K562 (cell line): ENCODE measurements around the gene CAPN10. TPM values are rescaled to one million over a fixed set of nuclear protein-coding genes. Genes with fewer than 3 reads are reported as not detected.
A peak's percentile ranks its signal among the peaks of the same experiment; 100 is the strongest.

ENCODE experiments used
- CHD1 ChIP-seq: fragments of 200-600 bp; sonication (generic); IDR thresholded peaks from one replicate; pipeline ENCODE4 v1.6.1; 2012; ENCODE audit warnings: mild to moderate bottlenecking, moderate library complexity, low read length, inconsistent platforms
- MAZ ChIP-seq, 2 experiments: fragments of 450-650 bp in 1 of 2; sonication (generic) in 1 of 2; formaldehyde crosslinking; IDR thresholded peaks in 1 of 2; conservative IDR thresholded peaks in 1 of 2; 2 replicates each; pipeline versions ENCODE4 v1.4.0 to v1.5.0; 2020; ENCODE audit warnings: mild to moderate bottlenecking in 1 of 2, missing genetic modification reagents in 1 of 2
- SP1 ChIP-seq: sonication (generic); formaldehyde crosslinking; IDR thresholded peaks from 2 replicates; pipeline ENCODE4 v1.8.1; 2022; ENCODE audit warnings: mild to moderate bottlenecking, missing genetic modification reagents
- polyA plus RNA-seq, 8 experiments: library from polyadenylated mRNA; depleted of rRNA in 4 of 8; stranded (reverse) in 5 of 8; unstranded in 3 of 8; fragments of >200 nt; fragmentation: Nextera tagmentation in 2 of 8; fragmentation: Illumina TruSeq in 1 of 8; extraction: Ambion mirVana in 2 of 8; extraction: Trizol in 1 of 8; gene quantifications; 2 replicates each; pipeline versions ENCODE4 v1.2.1 to v1.2.3, GENCODE V29; 2011 to 2014; ENCODE audit warnings: inconsistent platforms in 1 of 8, missing spikeins in 1 of 8
- total RNA-seq, 7 experiments: library from RNA; depleted of rRNA in 6 of 7; stranded (reverse); fragments of >200 nt in 6 of 7; fragmentation: Illumina TruSeq in 2 of 7; extraction: Trizol in 2 of 7; gene quantifications; 2 replicates each; pipeline versions ENCODE4 v1.2.1 to v1.2.3, GENCODE V29; 2011 to 2021; ENCODE audit warnings: low replicate concordance in 1 of 7
- TF ChIP-seq, protein P1 (sequence below): fragments of 450-650 bp; IDR thresholded peaks from 2 replicates; pipeline ENCODE4 v1.6.1; 2016; ENCODE audit warnings: mild to moderate bottlenecking, moderate library complexity
- TF ChIP-seq, protein P2 (sequence below): sonication (generic); formaldehyde crosslinking; IDR thresholded peaks from 2 replicates; pipeline ENCODE4 v1.8.0; 2022; ENCODE audit warnings: mild to moderate bottlenecking, missing genetic modification reagents
- TF ChIP-seq, protein P3 (sequence below): fragments of 450-650 bp; formaldehyde crosslinking; IDR thresholded peaks from 2 replicates; pipeline ENCODE4 v1.4.0; 2020; ENCODE audit warnings: mild to moderate bottlenecking, mixed read lengths
- TF ChIP-seq, protein P4 (sequence below): sonication (generic); formaldehyde crosslinking; IDR thresholded peaks from 2 replicates; pipeline ENCODE4 v1.8.0; 2022; ENCODE audit warnings: missing genetic modification reagents, mild to moderate bottlenecking, moderate library complexity, borderline replicate concordance

CAPN10 gene
- total and polyA plus RNA-seq, 9 of the 15 experiments (the other 6 are each of a cell fraction or from before 2014, with no cell fraction given), result 0.08 to 26.1 (median 8.4) TPM

DNA sequence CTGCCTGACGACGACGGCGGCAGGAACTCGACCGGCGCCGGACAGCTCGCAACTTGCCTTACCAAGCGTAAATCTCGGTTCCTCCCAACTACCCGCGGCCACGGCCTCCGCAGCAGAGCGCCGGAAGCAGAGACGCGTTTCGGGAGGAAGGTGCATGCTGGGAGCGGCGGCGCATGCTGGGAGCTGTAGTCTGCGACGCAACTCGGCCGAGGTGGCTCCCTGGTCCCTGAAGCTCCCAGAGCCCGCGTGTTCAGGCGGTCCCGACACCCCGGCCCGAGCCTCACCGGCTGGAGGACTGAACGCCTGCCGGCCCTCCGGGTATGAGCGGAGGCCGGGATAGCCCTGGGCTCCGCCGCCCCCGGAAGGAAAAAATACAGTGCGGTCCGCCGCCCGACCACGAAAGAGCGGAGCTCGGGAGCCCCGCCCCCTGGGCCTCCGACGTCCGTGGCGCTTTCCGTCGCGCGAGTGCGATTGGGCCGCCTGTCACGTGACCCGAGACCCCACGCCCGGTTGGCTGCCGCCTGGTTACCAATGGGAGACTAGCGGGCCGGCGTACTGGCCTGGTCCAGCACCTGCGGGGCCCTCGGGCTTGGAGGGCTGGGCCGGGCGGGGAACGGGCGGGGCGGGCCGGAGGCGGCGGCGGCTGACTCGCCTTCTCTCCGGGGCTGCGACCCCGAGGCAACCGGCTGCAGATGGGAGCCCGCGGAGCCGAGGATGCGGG is at the start of gene CAPN10 (continued):
- TF ChIP-seq, protein P1, sequence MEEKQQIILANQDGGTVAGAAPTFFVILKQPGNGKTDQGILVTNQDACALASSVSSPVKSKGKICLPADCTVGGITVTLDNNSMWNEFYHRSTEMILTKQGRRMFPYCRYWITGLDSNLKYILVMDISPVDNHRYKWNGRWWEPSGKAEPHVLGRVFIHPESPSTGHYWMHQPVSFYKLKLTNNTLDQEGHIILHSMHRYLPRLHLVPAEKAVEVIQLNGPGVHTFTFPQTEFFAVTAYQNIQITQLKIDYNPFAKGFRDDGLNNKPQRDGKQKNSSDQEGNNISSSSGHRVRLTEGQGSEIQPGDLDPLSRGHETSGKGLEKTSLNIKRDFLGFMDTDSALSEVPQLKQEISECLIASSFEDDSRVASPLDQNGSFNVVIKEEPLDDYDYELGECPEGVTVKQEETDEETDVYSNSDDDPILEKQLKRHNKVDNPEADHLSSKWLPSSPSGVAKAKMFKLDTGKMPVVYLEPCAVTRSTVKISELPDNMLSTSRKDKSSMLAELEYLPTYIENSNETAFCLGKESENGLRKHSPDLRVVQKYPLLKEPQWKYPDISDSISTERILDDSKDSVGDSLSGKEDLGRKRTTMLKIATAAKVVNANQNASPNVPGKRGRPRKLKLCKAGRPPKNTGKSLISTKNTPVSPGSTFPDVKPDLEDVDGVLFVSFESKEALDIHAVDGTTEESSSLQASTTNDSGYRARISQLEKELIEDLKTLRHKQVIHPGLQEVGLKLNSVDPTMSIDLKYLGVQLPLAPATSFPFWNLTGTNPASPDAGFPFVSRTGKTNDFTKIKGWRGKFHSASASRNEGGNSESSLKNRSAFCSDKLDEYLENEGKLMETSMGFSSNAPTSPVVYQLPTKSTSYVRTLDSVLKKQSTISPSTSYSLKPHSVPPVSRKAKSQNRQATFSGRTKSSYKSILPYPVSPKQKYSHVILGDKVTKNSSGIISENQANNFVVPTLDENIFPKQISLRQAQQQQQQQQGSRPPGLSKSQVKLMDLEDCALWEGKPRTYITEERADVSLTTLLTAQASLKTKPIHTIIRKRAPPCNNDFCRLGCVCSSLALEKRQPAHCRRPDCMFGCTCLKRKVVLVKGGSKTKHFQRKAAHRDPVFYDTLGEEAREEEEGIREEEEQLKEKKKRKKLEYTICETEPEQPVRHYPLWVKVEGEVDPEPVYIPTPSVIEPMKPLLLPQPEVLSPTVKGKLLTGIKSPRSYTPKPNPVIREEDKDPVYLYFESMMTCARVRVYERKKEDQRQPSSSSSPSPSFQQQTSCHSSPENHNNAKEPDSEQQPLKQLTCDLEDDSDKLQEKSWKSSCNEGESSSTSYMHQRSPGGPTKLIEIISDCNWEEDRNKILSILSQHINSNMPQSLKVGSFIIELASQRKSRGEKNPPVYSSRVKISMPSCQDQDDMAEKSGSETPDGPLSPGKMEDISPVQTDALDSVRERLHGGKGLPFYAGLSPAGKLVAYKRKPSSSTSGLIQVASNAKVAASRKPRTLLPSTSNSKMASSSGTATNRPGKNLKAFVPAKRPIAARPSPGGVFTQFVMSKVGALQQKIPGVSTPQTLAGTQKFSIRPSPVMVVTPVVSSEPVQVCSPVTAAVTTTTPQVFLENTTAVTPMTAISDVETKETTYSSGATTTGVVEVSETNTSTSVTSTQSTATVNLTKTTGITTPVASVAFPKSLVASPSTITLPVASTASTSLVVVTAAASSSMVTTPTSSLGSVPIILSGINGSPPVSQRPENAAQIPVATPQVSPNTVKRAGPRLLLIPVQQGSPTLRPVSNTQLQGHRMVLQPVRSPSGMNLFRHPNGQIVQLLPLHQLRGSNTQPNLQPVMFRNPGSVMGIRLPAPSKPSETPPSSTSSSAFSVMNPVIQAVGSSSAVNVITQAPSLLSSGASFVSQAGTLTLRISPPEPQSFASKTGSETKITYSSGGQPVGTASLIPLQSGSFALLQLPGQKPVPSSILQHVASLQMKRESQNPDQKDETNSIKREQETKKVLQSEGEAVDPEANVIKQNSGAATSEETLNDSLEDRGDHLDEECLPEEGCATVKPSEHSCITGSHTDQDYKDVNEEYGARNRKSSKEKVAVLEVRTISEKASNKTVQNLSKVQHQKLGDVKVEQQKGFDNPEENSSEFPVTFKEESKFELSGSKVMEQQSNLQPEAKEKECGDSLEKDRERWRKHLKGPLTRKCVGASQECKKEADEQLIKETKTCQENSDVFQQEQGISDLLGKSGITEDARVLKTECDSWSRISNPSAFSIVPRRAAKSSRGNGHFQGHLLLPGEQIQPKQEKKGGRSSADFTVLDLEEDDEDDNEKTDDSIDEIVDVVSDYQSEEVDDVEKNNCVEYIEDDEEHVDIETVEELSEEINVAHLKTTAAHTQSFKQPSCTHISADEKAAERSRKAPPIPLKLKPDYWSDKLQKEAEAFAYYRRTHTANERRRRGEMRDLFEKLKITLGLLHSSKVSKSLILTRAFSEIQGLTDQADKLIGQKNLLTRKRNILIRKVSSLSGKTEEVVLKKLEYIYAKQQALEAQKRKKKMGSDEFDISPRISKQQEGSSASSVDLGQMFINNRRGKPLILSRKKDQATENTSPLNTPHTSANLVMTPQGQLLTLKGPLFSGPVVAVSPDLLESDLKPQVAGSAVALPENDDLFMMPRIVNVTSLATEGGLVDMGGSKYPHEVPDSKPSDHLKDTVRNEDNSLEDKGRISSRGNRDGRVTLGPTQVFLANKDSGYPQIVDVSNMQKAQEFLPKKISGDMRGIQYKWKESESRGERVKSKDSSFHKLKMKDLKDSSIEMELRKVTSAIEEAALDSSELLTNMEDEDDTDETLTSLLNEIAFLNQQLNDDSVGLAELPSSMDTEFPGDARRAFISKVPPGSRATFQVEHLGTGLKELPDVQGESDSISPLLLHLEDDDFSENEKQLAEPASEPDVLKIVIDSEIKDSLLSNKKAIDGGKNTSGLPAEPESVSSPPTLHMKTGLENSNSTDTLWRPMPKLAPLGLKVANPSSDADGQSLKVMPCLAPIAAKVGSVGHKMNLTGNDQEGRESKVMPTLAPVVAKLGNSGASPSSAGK, result peak; percentile 56
- TF ChIP-seq, protein P2, sequence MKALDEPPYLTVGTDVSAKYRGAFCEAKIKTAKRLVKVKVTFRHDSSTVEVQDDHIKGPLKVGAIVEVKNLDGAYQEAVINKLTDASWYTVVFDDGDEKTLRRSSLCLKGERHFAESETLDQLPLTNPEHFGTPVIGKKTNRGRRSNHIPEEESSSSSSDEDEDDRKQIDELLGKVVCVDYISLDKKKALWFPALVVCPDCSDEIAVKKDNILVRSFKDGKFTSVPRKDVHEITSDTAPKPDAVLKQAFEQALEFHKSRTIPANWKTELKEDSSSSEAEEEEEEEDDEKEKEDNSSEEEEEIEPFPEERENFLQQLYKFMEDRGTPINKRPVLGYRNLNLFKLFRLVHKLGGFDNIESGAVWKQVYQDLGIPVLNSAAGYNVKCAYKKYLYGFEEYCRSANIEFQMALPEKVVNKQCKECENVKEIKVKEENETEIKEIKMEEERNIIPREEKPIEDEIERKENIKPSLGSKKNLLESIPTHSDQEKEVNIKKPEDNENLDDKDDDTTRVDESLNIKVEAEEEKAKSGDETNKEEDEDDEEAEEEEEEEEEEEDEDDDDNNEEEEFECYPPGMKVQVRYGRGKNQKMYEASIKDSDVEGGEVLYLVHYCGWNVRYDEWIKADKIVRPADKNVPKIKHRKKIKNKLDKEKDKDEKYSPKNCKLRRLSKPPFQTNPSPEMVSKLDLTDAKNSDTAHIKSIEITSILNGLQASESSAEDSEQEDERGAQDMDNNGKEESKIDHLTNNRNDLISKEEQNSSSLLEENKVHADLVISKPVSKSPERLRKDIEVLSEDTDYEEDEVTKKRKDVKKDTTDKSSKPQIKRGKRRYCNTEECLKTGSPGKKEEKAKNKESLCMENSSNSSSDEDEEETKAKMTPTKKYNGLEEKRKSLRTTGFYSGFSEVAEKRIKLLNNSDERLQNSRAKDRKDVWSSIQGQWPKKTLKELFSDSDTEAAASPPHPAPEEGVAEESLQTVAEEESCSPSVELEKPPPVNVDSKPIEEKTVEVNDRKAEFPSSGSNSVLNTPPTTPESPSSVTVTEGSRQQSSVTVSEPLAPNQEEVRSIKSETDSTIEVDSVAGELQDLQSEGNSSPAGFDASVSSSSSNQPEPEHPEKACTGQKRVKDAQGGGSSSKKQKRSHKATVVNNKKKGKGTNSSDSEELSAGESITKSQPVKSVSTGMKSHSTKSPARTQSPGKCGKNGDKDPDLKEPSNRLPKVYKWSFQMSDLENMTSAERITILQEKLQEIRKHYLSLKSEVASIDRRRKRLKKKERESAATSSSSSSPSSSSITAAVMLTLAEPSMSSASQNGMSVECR (CRISPR knock-in tag), result peak; percentile 21
- TF ChIP-seq MAZ (CRISPR knock-in tag; conservative IDR thresholded peaks at IDR 0.05 in 1 of 2, IDR thresholded peaks at IDR 0.05 in 1 of 2) (peak in 1 of 2 experiments; percentile 68; a peak in 1 of 4 replicates), CHD1 (no peak), SP1 (CRISPR knock-in tag) (peak; percentile 76)
- TF ChIP-seq, protein P3, sequence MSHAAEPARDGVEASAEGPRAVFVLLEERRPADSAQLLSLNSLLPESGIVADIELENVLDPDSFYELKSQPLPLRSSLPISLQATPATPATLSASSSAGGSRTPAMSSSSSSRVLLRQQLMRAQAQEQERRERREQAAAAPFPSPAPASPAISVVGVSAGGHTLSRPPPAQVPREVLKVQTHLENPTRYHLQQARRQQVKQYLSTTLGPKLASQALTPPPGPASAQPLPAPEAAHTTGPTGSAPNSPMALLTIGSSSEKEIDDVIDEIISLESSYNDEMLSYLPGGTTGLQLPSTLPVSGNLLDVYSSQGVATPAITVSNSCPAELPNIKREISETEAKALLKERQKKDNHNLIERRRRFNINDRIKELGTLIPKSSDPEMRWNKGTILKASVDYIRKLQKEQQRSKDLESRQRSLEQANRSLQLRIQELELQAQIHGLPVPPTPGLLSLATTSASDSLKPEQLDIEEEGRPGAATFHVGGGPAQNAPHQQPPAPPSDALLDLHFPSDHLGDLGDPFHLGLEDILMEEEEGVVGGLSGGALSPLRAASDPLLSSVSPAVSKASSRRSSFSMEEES (CRISPR knock-in tag), result peak; percentile 100
- TF ChIP-seq, protein P4, sequence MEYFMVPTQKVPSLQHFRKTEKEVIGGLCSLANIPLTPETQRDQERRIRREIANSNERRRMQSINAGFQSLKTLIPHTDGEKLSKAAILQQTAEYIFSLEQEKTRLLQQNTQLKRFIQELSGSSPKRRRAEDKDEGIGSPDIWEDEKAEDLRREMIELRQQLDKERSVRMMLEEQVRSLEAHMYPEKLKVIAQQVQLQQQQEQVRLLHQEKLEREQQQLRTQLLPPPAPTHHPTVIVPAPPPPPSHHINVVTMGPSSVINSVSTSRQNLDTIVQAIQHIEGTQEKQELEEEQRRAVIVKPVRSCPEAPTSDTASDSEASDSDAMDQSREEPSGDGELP (CRISPR knock-in tag), result peak; percentile 66
